Gastroesophageal sphincter (tissue), 3 donors: ENCODE results near the gene CDK4.

Experiments
- POLR2AphosphoS5 ChIP-seq: sonication (generic); formaldehyde crosslinking; IDR thresholded peaks from one replicate; pipeline ENCODE4 v1.6.1; 2017; ENCODE audit warnings: antibody characterized with exemption
- TF ChIP-seq, protein P1 (sequence below), 4 experiments: fragments of 200-600 bp in 2 of 4; fragments of 450-650 bp in 2 of 4; sonication (generic) in 1 of 4; IDR thresholded peaks; one replicate each; pipeline ENCODE4 v1.5.1; 2017 to 2019; ENCODE audit warnings: antibody characterized with exemption in 4 of 4, mild to moderate bottlenecking in 2 of 4, moderate library complexity in 2 of 4

DNA sequence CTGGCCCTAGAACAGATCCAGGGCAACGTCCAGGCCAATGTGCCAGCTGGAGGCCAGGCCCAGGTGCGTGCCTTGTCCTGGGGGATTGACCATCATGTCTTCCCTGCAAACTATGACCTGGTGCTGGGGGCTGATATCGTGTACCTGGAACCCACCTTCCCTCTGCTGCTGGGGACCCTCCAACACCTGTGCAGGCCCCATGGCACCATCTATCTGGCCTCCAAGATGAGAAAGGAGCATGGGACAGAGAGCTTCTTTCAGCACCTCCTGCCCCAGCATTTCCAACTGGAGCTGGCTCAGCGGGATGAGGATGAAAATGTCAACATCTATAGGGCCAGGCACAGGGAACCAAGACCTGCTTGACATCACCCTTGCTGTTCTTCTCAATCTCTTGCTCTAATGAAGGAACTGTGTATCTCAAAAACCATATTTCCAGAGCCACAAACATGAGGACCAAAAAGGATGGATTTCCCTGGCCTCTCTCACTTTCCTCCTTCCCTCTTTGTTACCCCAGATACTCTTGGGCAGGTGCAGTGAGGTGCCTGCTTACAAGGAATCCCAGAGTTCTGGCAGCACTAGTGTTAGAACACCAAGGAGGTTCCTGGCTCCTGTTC is 28.3 kb upstream of the CDK4 start:
- TF ChIP-seq, protein P1, sequence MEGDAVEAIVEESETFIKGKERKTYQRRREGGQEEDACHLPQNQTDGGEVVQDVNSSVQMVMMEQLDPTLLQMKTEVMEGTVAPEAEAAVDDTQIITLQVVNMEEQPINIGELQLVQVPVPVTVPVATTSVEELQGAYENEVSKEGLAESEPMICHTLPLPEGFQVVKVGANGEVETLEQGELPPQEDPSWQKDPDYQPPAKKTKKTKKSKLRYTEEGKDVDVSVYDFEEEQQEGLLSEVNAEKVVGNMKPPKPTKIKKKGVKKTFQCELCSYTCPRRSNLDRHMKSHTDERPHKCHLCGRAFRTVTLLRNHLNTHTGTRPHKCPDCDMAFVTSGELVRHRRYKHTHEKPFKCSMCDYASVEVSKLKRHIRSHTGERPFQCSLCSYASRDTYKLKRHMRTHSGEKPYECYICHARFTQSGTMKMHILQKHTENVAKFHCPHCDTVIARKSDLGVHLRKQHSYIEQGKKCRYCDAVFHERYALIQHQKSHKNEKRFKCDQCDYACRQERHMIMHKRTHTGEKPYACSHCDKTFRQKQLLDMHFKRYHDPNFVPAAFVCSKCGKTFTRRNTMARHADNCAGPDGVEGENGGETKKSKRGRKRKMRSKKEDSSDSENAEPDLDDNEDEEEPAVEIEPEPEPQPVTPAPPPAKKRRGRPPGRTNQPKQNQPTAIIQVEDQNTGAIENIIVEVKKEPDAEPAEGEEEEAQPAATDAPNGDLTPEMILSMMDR (IDR thresholded peaks at IDR 0.05), result no peak
- TF ChIP-seq POLR2AphosphoS5, result no peak
